ENCODE data around the gene TGOLN2.

GRCh38 chr2:85330839-85331636 lies 3.2 kb upstream of the TGOLN2 start:
- TF ChIP-seq CTCF (IDR thresholded peaks at IDR 0.05; ENCODE audit: extremely low read depth in 1 of 2, insufficient read depth in 1 of 2, low read depth in 1 of 2, low read length in 2 of 2) (no peak), POLR2A (IDR thresholded peaks at IDR 0.05; ENCODE audit: low read depth, low read length) (no peak), JUN (IDR thresholded peaks at IDR 0.05; ENCODE audit: borderline replicate concordance, insufficient read depth, insufficient read length, low read depth) (no peak), MAX (IDR thresholded peaks at IDR 0.05; ENCODE audit: insufficient read depth, insufficient read length) (no peak), EZH2 (IDR thresholded peaks at IDR 0.05; ENCODE audit: borderline replicate concordance, low read depth, low read length, severe bottlenecking) (no peak), GATA2 (IDR thresholded peaks at IDR 0.05; ENCODE audit: insufficient read depth, insufficient read length, low read depth, low read length) (no peak), POLR2AphosphoS5 (IDR thresholded peaks at IDR 0.05; ENCODE audit: insufficient read depth, low read depth, low read length) (no peak), MYC (IDR thresholded peaks at IDR 0.05; ENCODE audit: low read depth, low read length) (no peak)

Data from endothelial cell of umbilical vein (primary cell).